Measurements from ENCODE around the gene LRP1.

LRP1 gene

DNA sequence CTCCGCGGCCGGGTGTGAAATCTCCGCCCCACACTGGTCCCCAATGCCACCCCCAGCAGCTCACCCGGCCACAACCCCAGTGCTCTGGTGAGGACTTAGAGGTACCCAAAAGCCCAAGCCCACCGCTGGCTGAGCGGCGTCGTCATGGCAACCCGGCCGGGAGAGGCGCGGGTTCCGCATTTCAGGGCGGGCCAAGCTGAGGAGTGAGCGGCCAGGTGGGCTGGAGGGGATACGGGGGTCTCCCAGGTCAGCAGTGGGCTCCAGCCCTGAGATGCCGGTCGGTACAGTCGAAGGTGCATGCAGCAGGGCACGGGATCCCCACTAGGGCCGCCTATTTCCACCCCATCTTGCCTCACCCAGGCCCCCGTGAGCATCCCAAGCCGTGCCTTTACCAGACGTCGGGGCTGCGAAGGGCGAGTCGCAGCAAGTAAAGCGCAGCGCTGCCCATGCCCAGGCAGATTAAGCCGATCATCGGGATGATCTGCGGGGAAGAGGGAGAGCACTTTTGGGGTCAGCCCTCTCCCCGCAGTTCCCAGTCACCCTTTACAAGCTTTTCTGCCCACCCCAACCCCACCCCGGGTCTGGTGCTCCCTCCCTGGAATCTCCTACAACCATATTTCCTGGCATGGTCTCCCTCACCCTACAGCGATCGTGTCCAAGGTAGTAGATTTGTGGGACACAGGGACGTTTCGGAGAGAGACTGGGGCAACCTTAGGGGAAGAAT, 108.1 kb downstream of the LRP1 start:
- Mint-ChIP-seq H3K27ac (peak overlapping the region in 1 of 2 donors; percentile 26), H3K4me3 (no peak overlapping the region), H3K36me3 (ENCODE audit: insufficient read depth) (peaks cover 29% of the 10 kb centered on the region), H3K9me3 (no peaks in the 10 kb centered on the region), H3K27me3 (peaks cover 53 to 64% of the 10 kb centered on the region in 2 donors), H3K4me1 (ENCODE audit: low read depth in 2 of 2) (peaks cover 45 to 49% of the 10 kb centered on the region in 2 donors)
- no peak for DNase-seq
- ATAC-seq (replicated peaks), result no peak

DNA sequence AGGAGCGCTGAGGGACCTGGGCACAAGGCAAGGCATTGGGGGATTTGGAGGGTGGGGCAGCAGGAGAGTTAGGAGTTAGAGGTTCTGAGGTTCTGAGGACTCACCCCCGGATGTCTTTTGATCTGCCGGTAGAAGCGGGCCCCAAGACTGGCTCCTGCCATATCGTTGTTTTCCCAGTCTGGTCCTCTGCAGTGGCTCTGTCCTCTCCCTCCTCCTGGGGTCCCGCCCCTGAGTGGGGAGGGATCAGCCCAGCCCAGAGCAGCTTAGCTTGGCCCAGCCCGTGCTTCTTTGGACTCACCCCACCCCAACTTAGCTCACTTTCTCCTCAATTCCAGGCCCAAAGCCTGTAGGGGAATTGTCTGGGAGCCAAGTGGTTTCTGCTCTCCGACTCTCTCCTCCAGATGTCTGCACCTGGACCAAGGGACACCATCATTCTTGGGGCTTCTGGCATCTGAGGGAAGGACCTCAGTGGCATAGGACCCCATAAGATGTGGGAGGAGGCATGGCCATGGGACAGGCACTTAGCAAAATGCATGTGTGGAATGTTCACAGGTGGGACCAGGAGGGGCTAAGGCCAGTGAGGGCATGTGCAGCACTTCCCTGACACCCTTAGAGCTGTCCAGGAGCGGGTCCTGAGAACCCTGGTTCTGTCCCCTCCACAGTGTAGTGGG, 108.8 kb downstream of the LRP1 start:
- Mint-ChIP-seq H3K27ac (peak overlapping the region in 1 of 2 donors; percentile 26), H3K27me3 (peaks cover 60 to 71% of the 10 kb centered on the region in 2 donors), H3K36me3 (ENCODE audit: insufficient read depth) (peaks cover 29% of the 10 kb centered on the region), H3K4me3 (peak overlapping the region; percentile 61 to 82), H3K9me3 (no peaks in the 10 kb centered on the region), H3K4me1 (ENCODE audit: low read depth in 2 of 2) (peaks cover 52 to 55% of the 10 kb centered on the region in 2 donors)
- DNase-seq (no peak), ATAC-seq (replicated peaks) (no peak)

DNA sequence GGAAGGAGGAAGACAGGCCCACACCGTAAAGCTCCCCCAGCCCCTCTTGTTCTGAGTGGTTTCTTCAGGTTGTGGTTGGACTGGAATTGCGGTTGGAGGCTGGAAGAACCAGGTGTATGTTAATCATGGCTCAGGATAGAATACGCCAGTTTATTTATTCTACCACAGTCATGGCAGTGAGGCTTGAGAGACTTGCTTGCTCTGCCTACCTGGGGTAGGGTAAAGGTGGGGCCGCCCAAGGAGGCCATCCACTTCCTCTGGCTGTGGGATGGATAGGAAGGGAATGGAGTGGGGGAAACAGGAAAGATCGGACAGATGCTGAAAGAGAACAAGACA, 109.3 kb downstream of the LRP1 start:
- peaks cover 29% of the 10 kb centered on the region for H3K36me3 Mint-ChIP-seq (ENCODE audit: insufficient read depth)
- no peak for ATAC-seq (replicated peaks)
- H3K9me3 Mint-ChIP-seq, result no peaks in the 10 kb centered on the region
- DNase-seq, result no peak
- peaks cover 65 to 76% of the 10 kb centered on the region in 2 donors for H3K27me3 Mint-ChIP-seq
- H3K27ac Mint-ChIP-seq, result no peak overlapping the region
- peaks cover 55 to 58% of the 10 kb centered on the region in 2 donors for H3K4me1 Mint-ChIP-seq (ENCODE audit: low read depth in 2 of 2)
- peak overlapping the region; percentile 61 to 82 for H3K4me3 Mint-ChIP-seq

DNA sequence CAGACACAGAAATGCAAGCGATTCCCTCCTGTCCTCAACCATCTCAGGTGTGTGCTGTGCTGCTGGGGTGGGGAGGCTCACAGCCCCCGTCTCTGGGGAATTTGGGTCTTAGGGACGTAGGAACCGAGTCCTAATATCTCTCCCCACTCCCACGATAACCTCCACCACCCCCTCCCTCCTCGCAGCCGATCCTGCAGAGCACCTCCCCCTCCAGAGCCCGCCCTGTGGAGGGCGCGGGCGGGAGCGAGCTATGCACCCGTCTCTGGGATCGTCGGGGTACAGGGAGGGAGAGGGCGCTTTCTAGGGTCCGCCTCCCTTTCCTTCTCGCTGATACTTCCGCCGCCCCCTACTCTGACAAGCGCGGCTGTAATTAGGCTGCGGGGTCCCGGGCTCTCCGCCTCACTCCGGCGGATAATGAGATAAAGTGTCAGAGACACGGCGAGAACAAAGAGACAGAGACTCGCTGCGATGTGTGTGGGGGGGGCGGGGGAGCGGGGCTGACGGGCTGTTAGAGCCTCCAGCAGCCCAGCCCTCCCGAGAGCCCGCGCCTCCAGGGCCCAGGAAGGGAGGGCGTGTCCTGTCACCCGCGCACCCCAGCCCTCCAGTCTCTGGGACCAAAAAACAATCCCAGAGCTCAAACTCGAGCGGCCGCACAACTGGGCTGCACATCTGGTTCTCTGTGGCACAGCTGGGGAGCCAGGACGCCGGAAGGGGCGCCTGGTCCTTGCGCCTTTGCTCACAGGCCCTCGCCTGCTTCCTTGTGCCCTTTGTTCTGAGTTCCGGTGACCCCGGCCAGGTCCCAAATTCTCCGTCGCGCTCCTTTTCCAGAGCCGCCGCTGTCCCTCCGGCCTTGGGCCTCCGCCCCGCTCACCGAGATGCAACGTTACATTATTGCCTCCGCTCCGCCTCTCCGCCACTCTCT, 109.9 kb downstream of the LRP1 start:
- Mint-ChIP-seq H3K9me3 (no peaks in the 10 kb centered on the region), H3K4me1 (ENCODE audit: low read depth in 2 of 2) (peaks cover 57 to 61% of the 10 kb centered on the region in 2 donors)

DNA sequence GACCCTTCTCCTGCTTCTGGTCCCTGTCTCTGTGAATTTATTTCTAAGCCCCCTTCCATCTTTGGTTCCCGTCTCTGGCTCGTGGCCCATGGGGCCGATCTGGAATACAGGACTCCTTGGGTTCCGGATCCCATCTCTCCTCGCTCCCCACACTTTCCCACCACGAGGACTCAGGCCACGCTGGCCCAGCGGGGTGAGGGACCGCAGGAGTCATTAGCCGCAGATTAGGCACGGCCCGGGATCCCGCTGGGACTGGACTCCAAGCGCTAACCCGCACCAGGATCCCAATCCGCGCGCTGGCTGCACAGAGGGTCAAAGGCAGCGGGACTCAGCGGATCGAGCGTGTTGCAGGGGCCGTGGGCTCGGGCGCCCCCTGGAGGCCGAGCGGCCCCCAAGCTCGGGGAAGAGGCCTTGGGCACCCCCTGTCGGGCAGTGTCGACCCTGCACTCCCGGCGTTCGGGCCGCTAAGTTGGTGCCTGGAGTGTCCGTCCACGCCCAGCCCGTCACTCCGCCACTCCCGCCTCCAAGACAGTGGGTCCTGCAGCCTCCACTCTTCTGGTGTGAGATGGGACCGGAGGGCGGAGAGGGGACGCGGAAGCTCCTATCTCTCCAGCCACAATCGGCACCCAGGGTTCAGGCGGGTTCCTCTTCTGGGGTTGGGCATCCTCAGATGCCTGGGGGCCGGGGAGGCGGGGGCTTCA, 110.7 kb downstream of the LRP1 start:
- H3K4me3 Mint-ChIP-seq, result peak overlapping the region; percentile 82 to 91
- H3K27me3 Mint-ChIP-seq, result peaks cover 75 to 90% of the 10 kb centered on the region in 2 donors
- peak overlapping the region; percentile 32 to 55 for H3K27ac Mint-ChIP-seq
- peak; percentile 87 to 88 (median 88) for DNase-seq
- peaks cover 60 to 67% of the 10 kb centered on the region in 2 donors for H3K4me1 Mint-ChIP-seq (ENCODE audit: low read depth in 2 of 2)
- peaks cover 29% of the 10 kb centered on the region for H3K36me3 Mint-ChIP-seq (ENCODE audit: insufficient read depth)
- peak; percentile 67 for ATAC-seq (replicated peaks)
- no peaks in the 10 kb centered on the region for H3K9me3 Mint-ChIP-seq

More for the DNA sequence above, 109.9 kb downstream of the LRP1 start:
- no peak for ATAC-seq (replicated peaks)
- Mint-ChIP-seq H3K27me3 (peaks cover 69 to 82% of the 10 kb centered on the region in 2 donors), H3K36me3 (ENCODE audit: insufficient read depth) (peaks cover 26% of the 10 kb centered on the region), H3K4me3 (peak overlapping the region; percentile 82 to 91), H3K27ac (peak overlapping the region in 1 of 2 donors; percentile 32)
- DNase-seq, result no peak

DNA sequence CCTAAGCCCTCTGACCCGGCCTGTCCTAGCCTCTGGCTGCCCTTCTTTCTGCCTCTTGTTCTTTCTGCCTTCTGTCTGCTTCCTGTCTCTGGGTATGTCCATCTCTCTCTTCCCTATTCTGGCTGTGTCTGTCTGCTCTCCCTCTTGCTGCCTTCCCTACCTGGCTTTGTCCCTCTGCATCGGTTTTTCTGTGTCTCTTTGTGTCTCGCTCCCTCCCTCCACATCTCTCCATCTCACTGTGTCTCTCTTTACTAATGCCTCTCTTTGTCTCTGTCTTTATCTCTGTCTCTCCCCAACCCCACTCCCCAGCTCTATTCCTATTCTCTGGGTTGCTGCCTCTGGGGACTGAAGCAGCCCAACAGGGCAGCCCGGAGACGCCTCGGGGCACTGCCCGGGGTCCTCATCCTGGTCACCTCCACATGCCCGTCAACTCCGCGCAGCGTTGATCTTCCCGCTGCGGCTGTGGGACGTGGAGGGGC, 111.3 kb downstream of the LRP1 start:
- no peaks in the 10 kb centered on the region for H3K9me3 Mint-ChIP-seq
- peaks cover 80 to 96% of the 10 kb centered on the region in 2 donors for H3K27me3 Mint-ChIP-seq
- H3K36me3 Mint-ChIP-seq (ENCODE audit: insufficient read depth), result peaks cover 29% of the 10 kb centered on the region
- ATAC-seq (replicated peaks) (peak; percentile 0), DNase-seq (no peak)
- H3K4me3 Mint-ChIP-seq, result peak overlapping the region; percentile 82 to 91
- peaks cover 57 to 70% of the 10 kb centered on the region in 2 donors for H3K4me1 Mint-ChIP-seq (ENCODE audit: low read depth in 2 of 2)
- peak overlapping the region in 1 of 2 donors; percentile 55 for H3K27ac Mint-ChIP-seq

DNA sequence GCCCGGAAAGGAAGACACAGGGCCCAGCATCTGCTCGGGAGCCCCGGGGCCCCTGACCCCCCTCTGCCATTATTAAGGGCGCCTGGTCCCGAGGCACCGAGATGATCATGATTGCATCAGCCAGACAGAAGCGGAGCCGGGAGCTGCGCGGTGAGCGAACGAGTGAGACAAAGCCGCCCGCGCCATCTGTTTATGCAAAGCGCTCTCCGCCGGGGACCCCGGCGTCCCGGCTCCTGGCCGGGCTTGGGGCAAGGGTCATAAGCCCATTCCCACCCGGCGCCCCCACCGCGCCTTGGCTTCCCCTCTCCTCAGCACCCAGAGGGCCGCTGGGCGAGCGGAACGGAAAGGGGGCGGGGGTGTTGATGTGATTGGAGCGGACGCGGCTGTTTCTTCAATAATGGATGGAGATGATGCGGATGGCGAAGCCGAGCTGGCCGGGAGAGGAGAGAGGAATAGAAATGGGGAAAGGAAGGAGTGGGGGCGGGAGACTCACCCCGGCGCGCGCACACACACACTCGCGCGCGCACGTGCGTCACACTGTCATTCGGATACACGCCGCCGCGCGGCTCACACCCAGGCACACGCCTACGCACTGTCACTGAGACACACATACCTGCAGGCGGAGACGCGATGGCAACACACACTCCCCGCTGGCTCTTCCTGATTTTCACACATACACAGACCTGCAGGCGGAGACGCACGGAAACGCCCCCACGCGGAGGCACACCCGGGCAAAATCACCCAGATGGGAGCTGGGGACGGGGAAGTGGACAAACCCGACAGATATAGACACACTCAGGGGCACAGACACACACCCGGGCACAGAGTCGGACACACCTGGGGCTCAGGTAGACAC, 112.0 kb downstream of the LRP1 start:
- H3K9me3 Mint-ChIP-seq, result no peaks in the 10 kb centered on the region
- peak overlapping the region; percentile 18 to 55 for H3K27ac Mint-ChIP-seq
- peaks cover 80 to 100% of the 10 kb centered on the region in 2 donors for H3K27me3 Mint-ChIP-seq
- H3K4me3 Mint-ChIP-seq, result peak overlapping the region; percentile 82 to 91
- H3K36me3 Mint-ChIP-seq (ENCODE audit: insufficient read depth), result peaks cover 29% of the 10 kb centered on the region
- ATAC-seq (replicated peaks) (peak; percentile 63), DNase-seq (peak in 2 of 3 experiments; percentile 53 to 54)
- peaks cover 57 to 70% of the 10 kb centered on the region in 2 donors for H3K4me1 Mint-ChIP-seq (ENCODE audit: low read depth in 2 of 2)

DNA sequence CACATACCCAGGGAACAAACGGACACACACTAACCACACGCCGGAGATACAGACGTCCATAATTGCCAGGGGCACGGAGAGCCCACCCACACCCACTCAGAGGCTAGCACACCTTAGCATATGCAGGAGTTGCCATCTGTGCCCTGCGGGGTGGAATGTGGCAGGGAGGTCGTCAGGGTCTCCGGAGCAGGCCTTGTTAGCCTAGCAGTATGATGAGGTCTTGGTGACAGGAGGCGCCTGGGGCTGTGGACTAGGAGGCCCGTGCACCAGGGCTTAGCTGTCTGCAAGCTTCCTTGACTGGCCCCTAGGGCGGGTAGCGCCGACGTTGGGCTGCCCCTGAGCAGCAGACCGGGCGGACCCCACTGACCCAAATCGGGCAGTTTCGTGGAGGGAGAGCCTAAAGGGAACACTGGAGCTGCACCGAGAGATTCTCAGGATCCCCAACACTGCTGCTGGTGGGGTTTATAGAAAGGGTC, 112.7 kb downstream of the LRP1 start:
- Mint-ChIP-seq H3K27me3 (peaks cover 78 to 94% of the 10 kb centered on the region in 2 donors), H3K9me3 (no peaks in the 10 kb centered on the region), H3K36me3 (ENCODE audit: insufficient read depth) (peaks cover 29% of the 10 kb centered on the region), H3K27ac (peak overlapping the region; percentile 18 to 55), H3K4me1 (ENCODE audit: low read depth in 2 of 2) (peaks cover 55 to 70% of the 10 kb centered on the region in 2 donors), H3K4me3 (peak overlapping the region; percentile 82 to 91)
- DNase-seq (no peak), ATAC-seq (replicated peaks) (no peak)

DNA sequence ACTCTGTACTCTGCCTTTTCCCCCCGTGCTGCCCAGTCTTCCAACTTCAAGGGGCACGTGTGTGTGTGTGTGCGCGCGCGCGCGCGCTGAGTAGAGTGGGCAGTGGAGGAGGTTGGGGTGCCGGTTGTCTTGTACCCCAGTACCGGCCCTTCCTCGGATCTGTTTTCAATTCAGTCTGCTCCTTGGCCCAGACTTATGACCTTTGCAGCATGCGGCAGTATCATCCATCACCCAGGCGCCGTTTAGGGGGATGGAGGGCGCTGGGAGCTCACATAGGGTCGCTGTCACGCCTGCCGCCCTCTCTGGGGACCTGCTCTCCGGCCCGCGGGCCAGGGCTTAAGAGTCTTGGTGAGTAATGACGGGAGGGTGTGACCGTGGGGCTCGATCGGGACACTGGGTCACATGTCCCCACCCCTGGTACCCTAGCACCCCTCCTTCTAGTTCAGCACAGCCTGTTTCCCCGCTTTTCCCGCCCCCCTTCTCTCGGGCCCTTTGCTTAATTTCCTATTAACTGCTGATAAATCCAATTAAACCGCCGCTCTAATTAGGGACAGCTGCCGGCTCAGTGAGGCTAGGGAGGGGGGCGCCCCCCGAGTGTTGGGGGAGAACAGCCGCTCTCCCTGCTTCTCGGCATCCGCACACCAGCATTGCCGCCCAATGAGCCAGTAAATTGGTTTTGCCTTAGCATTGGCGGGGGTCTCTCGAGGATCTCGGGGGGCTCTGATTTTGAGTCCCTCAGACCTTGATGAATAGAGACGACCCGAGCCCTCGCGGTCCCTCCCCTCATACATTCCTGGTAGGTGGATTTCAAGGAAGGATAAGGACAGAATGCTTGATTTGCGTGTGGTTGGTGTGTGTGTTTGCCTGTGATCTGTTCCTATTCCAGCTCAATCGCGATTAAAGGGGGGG, 113.4 kb downstream of the LRP1 start:
- Mint-ChIP-seq H3K4me3 (peak overlapping the region; percentile 82 to 91), H3K9me3 (no peaks in the 10 kb centered on the region), H3K27me3 (peaks cover 72 to 91% of the 10 kb centered on the region in 2 donors), H3K36me3 (ENCODE audit: insufficient read depth) (peaks cover 25% of the 10 kb centered on the region), H3K27ac (peak overlapping the region in 1 of 2 donors; percentile 52), H3K4me1 (ENCODE audit: low read depth in 2 of 2) (peaks cover 52 to 63% of the 10 kb centered on the region in 2 donors)
- DNase-seq (no peak), ATAC-seq (replicated peaks) (no peak)

DNA sequence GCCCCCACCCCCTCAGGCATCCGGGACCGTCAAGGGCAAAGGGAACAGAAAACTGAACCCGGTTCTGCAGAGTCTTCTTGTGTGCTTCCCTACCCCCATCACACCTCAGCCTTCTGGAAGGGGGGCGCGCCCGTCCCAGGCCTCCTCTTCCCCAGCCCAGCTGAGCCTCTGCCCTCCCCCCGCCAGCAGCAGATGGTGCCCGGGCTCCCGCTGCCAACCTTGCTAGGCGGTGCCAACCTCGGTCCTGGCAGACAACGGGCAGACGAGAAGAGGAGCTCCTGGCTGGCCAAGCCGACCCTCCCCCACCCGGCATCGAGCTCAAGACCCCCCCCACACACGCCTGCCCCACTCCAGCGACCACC, 114.0 kb downstream of the LRP1 start:
- DNase-seq (no peak), ATAC-seq (replicated peaks) (no peak)
- peaks cover 25% of the 10 kb centered on the region for H3K36me3 Mint-ChIP-seq (ENCODE audit: insufficient read depth)
- peak overlapping the region; percentile 82 to 91 for H3K4me3 Mint-ChIP-seq
- peaks cover 65 to 90% of the 10 kb centered on the region in 2 donors for H3K27me3 Mint-ChIP-seq
- peak overlapping the region; percentile 32 to 62 for H3K27ac Mint-ChIP-seq
- H3K4me1 Mint-ChIP-seq (ENCODE audit: low read depth in 2 of 2), result peaks cover 48 to 58% of the 10 kb centered on the region in 2 donors
- no peaks in the 10 kb centered on the region for H3K9me3 Mint-ChIP-seq

Data from effector memory CD8-positive, alpha-beta T cell (primary cell).